ENCODE results near the gene ASXL3.

DNA sequence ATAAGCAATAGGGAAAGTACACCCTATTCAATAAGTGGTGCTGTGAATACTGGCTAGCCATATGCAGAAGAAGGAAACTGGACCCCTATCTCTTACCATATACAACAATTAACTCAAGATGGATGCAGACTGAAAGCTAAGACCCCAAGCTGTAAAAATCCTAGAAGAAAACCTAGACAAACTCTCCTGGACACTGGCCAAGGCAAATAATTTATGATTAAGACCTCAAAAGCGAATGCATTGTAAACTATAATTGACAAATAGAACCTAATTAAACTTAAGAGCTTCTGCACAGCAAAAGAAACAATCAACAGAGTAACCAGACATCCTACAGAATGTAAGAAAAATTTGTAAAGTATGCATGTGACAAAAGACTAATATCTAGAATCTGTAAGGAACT is 41.1 kb upstream of the ASXL3 start:
- TF ChIP-seq, protein P1, sequence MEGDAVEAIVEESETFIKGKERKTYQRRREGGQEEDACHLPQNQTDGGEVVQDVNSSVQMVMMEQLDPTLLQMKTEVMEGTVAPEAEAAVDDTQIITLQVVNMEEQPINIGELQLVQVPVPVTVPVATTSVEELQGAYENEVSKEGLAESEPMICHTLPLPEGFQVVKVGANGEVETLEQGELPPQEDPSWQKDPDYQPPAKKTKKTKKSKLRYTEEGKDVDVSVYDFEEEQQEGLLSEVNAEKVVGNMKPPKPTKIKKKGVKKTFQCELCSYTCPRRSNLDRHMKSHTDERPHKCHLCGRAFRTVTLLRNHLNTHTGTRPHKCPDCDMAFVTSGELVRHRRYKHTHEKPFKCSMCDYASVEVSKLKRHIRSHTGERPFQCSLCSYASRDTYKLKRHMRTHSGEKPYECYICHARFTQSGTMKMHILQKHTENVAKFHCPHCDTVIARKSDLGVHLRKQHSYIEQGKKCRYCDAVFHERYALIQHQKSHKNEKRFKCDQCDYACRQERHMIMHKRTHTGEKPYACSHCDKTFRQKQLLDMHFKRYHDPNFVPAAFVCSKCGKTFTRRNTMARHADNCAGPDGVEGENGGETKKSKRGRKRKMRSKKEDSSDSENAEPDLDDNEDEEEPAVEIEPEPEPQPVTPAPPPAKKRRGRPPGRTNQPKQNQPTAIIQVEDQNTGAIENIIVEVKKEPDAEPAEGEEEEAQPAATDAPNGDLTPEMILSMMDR (IDR thresholded peaks at IDR 0.05) = no peak
- TF ChIP-seq POLR2A (IDR thresholded peaks at IDR 0.05) = no peak
